ENCODE measurements around the gene OTUD5.

The OTUD5 gene

GRCh38 chrX:48972220-48973164 lies 15.1 kb upstream of the OTUD5 start:
- no peak for DNase-seq (ENCODE audit: low read depth)

- no peak for DNase-seq (ENCODE audit: low read depth)
Measured at GRCh38 chrX:48971249-48972219, 14.1 kb upstream of the OTUD5 start, which contains the start of gene KCND1. Gene KCND1 (minus strand): TSS chrX:48971844. CDS start chrX:48970271, 1,573 bp downstream.

- DNase-seq (ENCODE audit: low read depth), result no peak
Measured at GRCh38 chrX:48969471-48969870, 12.1 kb upstream of the OTUD5 start.

GRCh38 chrX:48968377-48968776 lies 11.0 kb upstream of the OTUD5 start:
- DNase-seq (ENCODE audit: low read depth), result no peak

- DNase-seq (ENCODE audit: low read depth), result no peak
Measured at GRCh38 chrX:48966796-48967579, 9.6 kb upstream of the OTUD5 start.

- no peak for DNase-seq (ENCODE audit: low read depth)
Measured at GRCh38 chrX:48965959-48966358, 8.6 kb upstream of the OTUD5 start.

- DNase-seq (ENCODE audit: low read depth), result no peak
Measured at GRCh38 chrX:48961585-48962091, 4.2 kb upstream of the OTUD5 start.

GRCh38 chrX:48960291-48960690 lies 2.9 kb upstream of the OTUD5 start:
- no peak for DNase-seq (ENCODE audit: low read depth)

GRCh38 chrX:48958635-48959094 lies 1.3 kb upstream of the OTUD5 start:
- peak; percentile 28 for DNase-seq (ENCODE audit: low read depth)

- peak; percentile 88 for DNase-seq (ENCODE audit: low read depth)
Measured at GRCh38 chrX:48957827-48958634, 624 bp upstream of the OTUD5 start.

- no peak for DNase-seq (ENCODE audit: low read depth)
Measured at GRCh38 chrX:48956728-48957414, 536 bp downstream of the OTUD5 start.

- DNase-seq (ENCODE audit: low read depth), result no peak
Measured at GRCh38 chrX:48948589-48948988, 8.8 kb downstream of the OTUD5 start.

- DNase-seq (ENCODE audit: low read depth), result no peak
Measured at GRCh38 chrX:48945517-48946348, 11.7 kb downstream of the OTUD5 start.

- DNase-seq (ENCODE audit: low read depth), result no peak
Measured at GRCh38 chrX:48942895-48943294, 14.5 kb downstream of the OTUD5 start.

- no peak for DNase-seq (ENCODE audit: low read depth)
Measured at GRCh38 chrX:48940404-48940955, 16.9 kb downstream of the OTUD5 start.

- no peak for DNase-seq (ENCODE audit: low read depth)
Measured at GRCh38 chrX:48939524-48940228, 17.7 kb downstream of the OTUD5 start.

GRCh38 chrX:48938721-48939425 lies 18.5 kb downstream of the OTUD5 start:
- DNase-seq (ENCODE audit: low read depth), result no peak

All from GM04503 (cell line).